ENCODE results near the gene KLHDC8A.

KLHDC8A gene

DNA sequence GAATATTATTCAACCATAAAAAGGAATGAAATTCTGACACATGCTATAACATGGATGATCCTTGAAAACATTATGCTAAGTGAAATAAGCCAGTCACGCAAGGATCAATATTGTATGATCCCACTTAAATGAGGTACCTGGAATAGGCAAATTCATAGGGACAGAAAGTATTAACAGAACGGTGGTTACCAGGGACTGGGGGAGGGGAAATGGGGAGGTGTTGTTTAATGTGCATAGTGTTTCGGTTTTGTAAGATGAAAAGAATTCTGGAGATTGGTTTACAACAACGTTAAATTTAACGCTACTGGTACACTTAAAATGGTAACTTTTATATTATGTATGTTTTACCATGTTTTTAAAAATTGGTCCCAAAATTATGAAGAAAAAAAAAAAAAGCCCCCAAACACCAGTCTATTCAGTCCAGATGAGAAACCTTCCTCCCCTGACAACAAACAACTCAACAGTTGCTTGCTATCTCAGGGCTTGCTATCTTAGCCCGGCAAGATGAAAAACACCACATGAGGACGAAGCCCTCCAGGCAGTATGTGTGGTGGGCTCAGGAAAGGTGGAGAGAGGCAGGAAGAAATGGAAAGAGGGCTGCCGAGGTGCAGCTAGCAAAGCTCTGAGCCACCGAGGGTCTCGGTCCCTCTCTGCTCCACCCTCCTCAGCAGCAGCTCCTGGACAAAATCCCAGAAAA, 43.7 kb downstream of the KLHDC8A start:
- peak overlapping the region; percentile 70 for H3K4me3 Mint-ChIP-seq
- H3K27ac Mint-ChIP-seq: peak overlapping the region; percentile 99
- H3K4me1 Mint-ChIP-seq: peaks cover 56% of the 10 kb centered on the region
- H3K9me3 Mint-ChIP-seq: no peaks in the 10 kb centered on the region
- no peak for DNase-seq
- H3K27me3 Mint-ChIP-seq (ENCODE audit: low read depth, poor library complexity): no peaks in the 10 kb centered on the region
- H3K36me3 Mint-ChIP-seq (ENCODE audit: low read depth): peaks cover 38% of the 10 kb centered on the region
- no peak for TF ChIP-seq CTCF (IDR thresholded peaks at IDR 0.05)

GRCh38 chr1:205310976-205311704, 45.6 kb downstream of the KLHDC8A start:
- peaks cover 37% of the 10 kb centered on the region for H3K4me1 Mint-ChIP-seq
- H3K4me3 Mint-ChIP-seq: no peak overlapping the region
- no peak for DNase-seq
- H3K9me3 Mint-ChIP-seq: no peaks in the 10 kb centered on the region
- peak overlapping the region; percentile 70 for H3K27ac Mint-ChIP-seq
- no peak for TF ChIP-seq CTCF (IDR thresholded peaks at IDR 0.05)
- no peaks in the 10 kb centered on the region for H3K27me3 Mint-ChIP-seq (ENCODE audit: low read depth, poor library complexity)
- H3K36me3 Mint-ChIP-seq (ENCODE audit: low read depth): peaks cover 53% of the 10 kb centered on the region

GRCh38 chr1:205309741-205310140, 47.0 kb downstream of the KLHDC8A start:
- peaks cover 66% of the 10 kb centered on the region for H3K36me3 Mint-ChIP-seq (ENCODE audit: low read depth)
- no peak overlapping the region for H3K27ac Mint-ChIP-seq
- TF ChIP-seq CTCF (IDR thresholded peaks at IDR 0.05): no peak
- peaks cover 2% of the 10 kb centered on the region for H3K27me3 Mint-ChIP-seq (ENCODE audit: low read depth, poor library complexity)
- H3K4me1 Mint-ChIP-seq: peaks cover 24% of the 10 kb centered on the region
- DNase-seq: no peak
- H3K9me3 Mint-ChIP-seq: no peaks in the 10 kb centered on the region
- H3K4me3 Mint-ChIP-seq: no peak overlapping the region

GRCh38 chr1:205306929-205307566, 49.7 kb downstream of the KLHDC8A start:
- Mint-ChIP-seq H3K4me1 (peaks cover 5% of the 10 kb centered on the region), H3K4me3 (no peak overlapping the region), H3K27me3 (ENCODE audit: low read depth, poor library complexity) (peaks cover 2% of the 10 kb centered on the region), H3K27ac (no peak overlapping the region), H3K36me3 (ENCODE audit: low read depth) (peaks cover 74% of the 10 kb centered on the region), H3K9me3 (no peaks in the 10 kb centered on the region)
- TF ChIP-seq CTCF (IDR thresholded peaks at IDR 0.05): no peak
- no peak for DNase-seq

- DNase-seq: no peak
- H3K4me3 Mint-ChIP-seq: no peak overlapping the region
- H3K27me3 Mint-ChIP-seq (ENCODE audit: low read depth, poor library complexity): peaks cover 2% of the 10 kb centered on the region
- H3K27ac Mint-ChIP-seq: peak overlapping the region; percentile 15
- peaks cover 53% of the 10 kb centered on the region for H3K36me3 Mint-ChIP-seq (ENCODE audit: low read depth)
- TF ChIP-seq CTCF (IDR thresholded peaks at IDR 0.05): no peak
- H3K4me1 Mint-ChIP-seq: peaks cover 28% of the 10 kb centered on the region
- no peaks in the 10 kb centered on the region for H3K9me3 Mint-ChIP-seq
Measured at GRCh38 chr1:205304695-205305070, 52.0 kb downstream of the KLHDC8A start.

Measured in nephron progenitor cell (in vitro differentiated cells).